ENCODE data around the gene TMEM143. TPM values are rescaled to one million over a fixed set of nuclear protein-coding genes. Genes with fewer than 3 reads are reported as not detected.

The TMEM143 gene
- total RNA-seq, 6 donors from 2014 or later: 4.7 to 34.6 (median 16.6) TPM

GRCh38 chr19:48284896-48285295, 78.8 kb downstream of the TMEM143 start:
- Histone ChIP-seq H3K4me3 (no peak overlapping the region), H3K9me3 (peaks cover 0 to 11% (median 6%) of the 10 kb centered on the region in 4 donors), H3K27ac (no peak overlapping the region), H3K36me3 (peaks cover 0 to 22% (median 0%) of the 10 kb centered on the region in 4 donors), H3K27me3 (no peaks in the 10 kb centered on the region), H3K4me1 (no peaks in the 10 kb centered on the region)
- ATAC-seq (ENCODE audit: low FRiP score in 2 of 2) (no peak), DNase-seq (no peak)
- TF ChIP-seq POLR2AphosphoS5 (IDR thresholded peaks at IDR 0.05): no peak
- TF ChIP-seq, protein P1, sequence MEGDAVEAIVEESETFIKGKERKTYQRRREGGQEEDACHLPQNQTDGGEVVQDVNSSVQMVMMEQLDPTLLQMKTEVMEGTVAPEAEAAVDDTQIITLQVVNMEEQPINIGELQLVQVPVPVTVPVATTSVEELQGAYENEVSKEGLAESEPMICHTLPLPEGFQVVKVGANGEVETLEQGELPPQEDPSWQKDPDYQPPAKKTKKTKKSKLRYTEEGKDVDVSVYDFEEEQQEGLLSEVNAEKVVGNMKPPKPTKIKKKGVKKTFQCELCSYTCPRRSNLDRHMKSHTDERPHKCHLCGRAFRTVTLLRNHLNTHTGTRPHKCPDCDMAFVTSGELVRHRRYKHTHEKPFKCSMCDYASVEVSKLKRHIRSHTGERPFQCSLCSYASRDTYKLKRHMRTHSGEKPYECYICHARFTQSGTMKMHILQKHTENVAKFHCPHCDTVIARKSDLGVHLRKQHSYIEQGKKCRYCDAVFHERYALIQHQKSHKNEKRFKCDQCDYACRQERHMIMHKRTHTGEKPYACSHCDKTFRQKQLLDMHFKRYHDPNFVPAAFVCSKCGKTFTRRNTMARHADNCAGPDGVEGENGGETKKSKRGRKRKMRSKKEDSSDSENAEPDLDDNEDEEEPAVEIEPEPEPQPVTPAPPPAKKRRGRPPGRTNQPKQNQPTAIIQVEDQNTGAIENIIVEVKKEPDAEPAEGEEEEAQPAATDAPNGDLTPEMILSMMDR (IDR thresholded peaks at IDR 0.05): no peak
- TF ChIP-seq POLR2A (IDR thresholded peaks at IDR 0.05): no peak
- no peak for TF ChIP-seq EP300 (IDR thresholded peaks at IDR 0.05)
- WGBS, 2 donors: 79 to 80% methylated on average over 4 of the region's 4 CpGs

- no peaks in the 10 kb centered on the region for H3K4me1 ChIP-seq
- H3K27me3 ChIP-seq: no peaks in the 10 kb centered on the region
- 92 to 93% methylated on average over 7 of the region's 7 CpGs for WGBS, 2 donors
- DNase-seq (no peak), ATAC-seq (ENCODE audit: low FRiP score in 2 of 2) (no peak)
- H3K4me3 ChIP-seq: no peak overlapping the region
- no peak overlapping the region for H3K27ac ChIP-seq
- TF ChIP-seq EP300 (IDR thresholded peaks at IDR 0.05) (no peak), POLR2AphosphoS5 (IDR thresholded peaks at IDR 0.05) (no peak), POLR2A (IDR thresholded peaks at IDR 0.05) (no peak)
- TF ChIP-seq, protein P1 (IDR thresholded peaks at IDR 0.05): no peak
- peaks cover 0 to 11% (median 6%) of the 10 kb centered on the region in 4 donors for H3K9me3 ChIP-seq
- H3K36me3 ChIP-seq: peaks cover 0 to 22% (median 0%) of the 10 kb centered on the region in 4 donors
These were observed 79.8 kb downstream of the TMEM143 start for GRCh38 chr19:48283908-48284307.

Other genes with a start within 250 kb of the TMEM143 start
- gene LIG1, start 193.6 kb downstream of the TMEM143 start, total RNA-seq: 100 to 1,000 TPM in 1 of 6 donors, 10 to 100 TPM in 5; 11.4 to 113 (median 27.8) TPM
- 10 to 100 TPM in 1 of 6 donors, 1 to 10 TPM in 5; 2.9 to 13.2 (median 8.0) TPM for gene ZSWIM9, start 193.3 kb downstream of the TMEM143 start, total RNA-seq
- 100 to 1,000 TPM in 1 of 6 donors, 10 to 100 TPM in 5; 35.1 to 138 (median 77.8) TPM for gene CARD8, start 108.0 kb downstream of the TMEM143 start, total RNA-seq
- 1 to 10 TPM; 1.0 to 4.5 (median 1.2) TPM for gene ZNF114, start 93.9 kb downstream of the TMEM143 start, total RNA-seq
- 100 to 1,000 TPM in 2 of 6 donors, 10 to 100 TPM in 4; 38.8 to 173 (median 75.1) TPM for gene EMP3, start 38.4 kb downstream of the TMEM143 start, total RNA-seq
- gene SYNGR4, start 427 bp upstream of the TMEM143 start, total RNA-seq: not detected
- 100 to 1,000 TPM in 2 of 6 donors, 10 to 100 TPM in 4; 44.6 to 141 (median 96.8) TPM for gene KDELR1, start 27.6 kb upstream of the TMEM143 start, total RNA-seq
- 1 to 10 TPM in 2 of 6 donors, under 1 TPM in 4; 0.15 to 1.4 (median 0.57) TPM for gene GRIN2D, start 29.7 kb upstream of the TMEM143 start, total RNA-seq
- gene GRWD1, start 82.0 kb upstream of the TMEM143 start, total RNA-seq: 10 to 100 TPM; 10.5 to 44.1 (median 31.6) TPM
- gene KCNJ14, start 91.6 kb upstream of the TMEM143 start, total RNA-seq: 1 to 10 TPM in 3 of 6 donors, under 1 TPM in 3; 0.54 to 1.9 (median 0.91) TPM
- gene CYTH2, start 105.4 kb upstream of the TMEM143 start, total RNA-seq: 100 to 1,000 TPM in 2 of 6 donors, 10 to 100 TPM in 4; 53.4 to 195 (median 77.0) TPM
- 10 to 100 TPM in 4 of 6 donors, 1 to 10 TPM in 2; 4.9 to 45.1 (median 13.1) TPM for gene LMTK3, start 147.9 kb upstream of the TMEM143 start, total RNA-seq
- gene SULT2B1, start 188.2 kb upstream of the TMEM143 start, total RNA-seq: 10 to 100 TPM; 10.5 to 19.6 (median 15.2) TPM
- under 1 TPM in 1 of 6 donors, not detected in 5; 0.27 TPM for gene SPACA4, start 242.8 kb upstream of the TMEM143 start, total RNA-seq

All from upper lobe of left lung (tissue), 6 donors.